DMS114 treated with DMSO at 0.1 percent for 48 hours (cell line): ENCODE data around the gene PARP16.
"Not testable (repeated sequence)": the region's sequence is repeated elsewhere in the genome, so short reads cannot be mapped to it uniquely, and the experiment has no call there.

Experiments used
- DNase-seq: peaks from one replicate; lab custom pipeline; 2025; ENCODE audit not compliant: unreplicated experiment; lab: John Stamatoyannopoulos, UW

PARP16 gene

DNA sequence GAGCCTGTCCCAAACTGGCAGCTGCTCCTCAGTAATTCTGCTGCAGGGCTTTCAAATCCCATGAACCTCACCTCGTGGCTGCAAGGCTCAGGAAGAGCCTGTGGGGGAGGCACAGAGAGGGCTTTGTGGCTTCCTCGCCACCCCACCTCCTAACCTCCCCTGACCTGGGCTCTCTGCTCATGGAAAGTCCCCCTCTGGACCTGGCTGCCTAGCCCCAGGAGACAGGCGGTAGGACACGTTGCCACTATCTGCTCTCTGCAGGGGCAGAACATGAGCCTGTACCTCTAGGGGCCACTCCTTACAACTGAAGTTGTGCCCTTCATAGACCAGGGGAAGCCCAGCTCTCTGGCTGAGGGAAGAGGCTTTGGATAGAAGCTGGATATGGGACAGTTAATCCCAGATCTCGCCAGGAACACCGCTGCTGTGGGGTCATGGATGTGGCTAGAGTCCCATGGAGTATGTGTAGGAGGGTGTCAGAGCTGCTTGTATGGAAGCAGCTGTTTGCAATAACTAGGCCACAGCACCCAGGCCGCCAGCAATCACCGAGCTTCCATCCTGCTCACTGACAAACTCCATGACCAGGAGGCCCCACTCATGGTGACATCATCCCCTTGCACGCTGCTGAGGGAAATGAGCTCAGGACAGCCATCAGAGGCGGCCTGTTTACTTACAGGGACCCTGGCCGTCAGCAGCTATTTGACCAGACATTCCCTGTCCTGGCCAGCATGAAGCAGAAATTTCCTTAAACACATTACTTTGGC, 41.4 kb downstream of the PARP16 start:
- DNase-seq, result no peak

DNA sequence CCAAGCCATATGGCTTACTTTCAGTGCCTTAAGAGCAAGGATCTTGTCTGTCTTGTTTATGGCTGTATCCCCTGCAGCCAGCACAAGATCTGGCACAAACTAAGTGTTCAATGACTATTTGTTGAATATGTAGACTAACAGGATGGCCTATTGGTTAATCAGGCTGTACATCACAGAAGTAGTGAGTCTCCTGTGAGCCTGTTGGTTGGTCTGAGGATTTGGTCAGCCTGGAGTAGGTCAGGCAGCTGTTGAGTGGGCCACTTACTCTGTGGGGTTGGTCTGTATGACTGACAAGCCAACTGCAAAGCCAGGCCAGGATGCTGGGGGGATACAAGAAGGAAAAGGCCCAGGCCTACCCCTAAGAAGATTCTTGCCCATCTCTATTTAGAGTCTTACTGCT, 42.0 kb downstream of the PARP16 start:
- no peak for DNase-seq

DNA sequence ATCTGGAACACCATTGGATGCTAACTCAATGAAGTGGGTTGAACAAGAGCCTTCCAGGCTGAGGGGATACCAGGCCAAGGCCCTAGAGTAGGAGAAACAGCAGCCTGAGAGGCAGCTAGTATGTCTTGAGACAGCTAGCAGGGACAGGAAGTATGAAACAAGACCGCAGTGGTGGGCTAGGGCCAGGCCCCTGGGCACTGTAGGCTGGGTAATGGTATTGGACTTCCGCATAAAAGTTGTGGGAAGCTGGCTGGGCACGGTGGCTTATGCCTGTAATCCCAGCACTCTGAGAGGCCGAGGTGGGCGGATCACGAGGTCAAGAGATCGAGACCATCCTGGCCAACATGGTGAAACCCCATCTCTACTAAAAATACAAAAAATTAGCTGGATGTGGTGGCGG, 50.2 kb downstream of the PARP16 start:
- DNase-seq, result not testable (repeated sequence)

DNA sequence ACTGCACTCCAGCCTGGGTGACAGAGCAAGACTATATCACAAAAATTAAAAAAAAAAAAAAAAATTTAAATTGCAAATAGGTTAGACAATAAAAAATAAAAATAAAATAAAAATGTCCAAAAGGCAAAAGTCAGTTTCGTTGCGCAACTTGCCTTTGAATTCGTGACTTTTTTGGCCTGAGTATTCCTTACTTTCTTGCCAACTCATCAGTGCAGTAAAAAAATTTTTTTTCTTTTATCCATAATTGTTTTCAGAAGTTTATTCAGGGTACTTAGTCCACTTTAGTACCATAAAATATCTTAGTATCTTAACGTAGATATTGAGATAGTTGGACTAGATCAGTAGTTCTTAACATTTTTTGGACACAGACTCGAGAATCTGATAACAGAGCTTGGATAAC, 53.0 kb downstream of the PARP16 start:
- DNase-seq, result no peak

- DNase-seq, result no peak
Observed at GRCh38 chr15:65232520-65232919, 54.2 kb downstream of the PARP16 start.

DNA sequence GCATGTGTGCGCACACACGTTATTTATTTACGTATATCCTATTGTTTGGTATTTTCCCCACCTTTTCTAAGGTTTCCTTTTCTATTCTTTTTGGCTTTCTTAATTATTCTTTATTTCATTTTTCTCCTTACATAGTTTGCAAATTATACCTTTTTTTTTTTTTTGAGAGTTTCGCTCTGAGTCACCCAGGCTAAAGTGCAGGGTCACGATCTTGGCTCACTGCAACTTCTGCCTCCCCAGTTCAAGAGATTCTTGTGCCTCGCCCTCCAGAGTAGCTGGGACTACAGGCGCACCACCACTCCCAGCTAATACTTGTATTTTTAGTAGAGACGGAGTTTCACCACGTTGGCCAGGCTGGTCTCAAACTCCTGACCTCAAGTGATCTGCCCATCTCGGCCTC, 55.4 kb downstream of the PARP16 start:
- DNase-seq, result no peak

DNA sequence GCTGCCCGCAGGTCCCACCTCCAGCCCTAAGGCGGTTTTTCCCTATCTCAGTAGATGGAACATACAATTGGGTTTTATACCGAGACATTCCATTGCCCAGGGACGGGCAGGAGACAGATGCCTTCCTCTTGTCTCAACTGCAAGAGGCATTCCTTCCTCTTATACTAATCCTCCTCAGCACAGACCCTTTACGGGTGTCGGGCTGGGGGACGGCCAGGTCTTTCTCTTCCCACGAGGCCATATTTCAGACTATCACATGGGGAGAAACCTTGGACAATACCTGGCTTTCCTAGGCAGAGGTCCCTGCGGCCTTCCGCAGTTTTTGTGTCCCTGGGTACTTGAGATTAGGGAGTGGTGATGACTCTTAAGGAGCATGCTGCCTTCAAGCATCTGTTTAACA, 59.8 kb downstream of the PARP16 start:
- DNase-seq, result not testable (repeated sequence)

DNA sequence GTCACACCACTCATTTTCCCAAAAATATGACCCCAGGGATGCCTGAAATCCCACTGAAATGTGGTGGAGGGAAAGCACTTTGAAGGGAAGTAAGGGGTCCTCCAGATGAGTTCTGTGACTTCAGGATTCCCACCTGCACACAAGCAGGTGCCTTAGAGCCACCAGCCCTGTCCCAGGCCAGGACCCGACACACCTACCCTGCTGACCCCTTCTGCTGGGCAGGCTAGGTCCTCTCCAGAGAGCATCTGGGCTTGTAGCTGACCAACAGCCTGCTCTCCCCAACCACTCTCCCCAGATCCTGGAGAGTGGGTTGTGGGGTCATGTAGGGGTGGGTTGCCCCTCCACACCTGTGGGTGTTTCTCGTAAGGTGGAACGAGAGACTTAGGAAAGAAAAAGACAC, 60.5 kb downstream of the PARP16 start:
- DNase-seq, result no peak

DNA sequence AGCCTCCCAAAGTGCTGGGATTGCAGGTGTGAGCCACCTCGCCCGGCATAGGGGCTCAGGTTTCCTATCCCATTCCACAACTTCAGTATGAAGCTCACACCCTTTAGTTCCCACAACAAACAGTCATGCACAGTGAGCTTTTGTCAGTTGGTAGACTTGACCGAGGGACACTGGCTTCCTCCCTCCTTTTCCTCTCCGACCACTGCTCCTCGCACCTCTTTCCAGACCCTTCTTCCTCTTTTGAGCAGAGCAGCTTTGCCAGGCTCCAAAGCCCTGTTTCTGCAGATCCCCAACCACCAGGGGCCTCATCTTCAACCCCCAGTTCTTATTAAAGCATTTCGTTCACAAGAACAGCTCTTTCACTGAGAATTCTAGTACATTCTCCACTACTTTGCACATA, 62.7 kb downstream of the PARP16 start:
- DNase-seq, result no peak

DNA sequence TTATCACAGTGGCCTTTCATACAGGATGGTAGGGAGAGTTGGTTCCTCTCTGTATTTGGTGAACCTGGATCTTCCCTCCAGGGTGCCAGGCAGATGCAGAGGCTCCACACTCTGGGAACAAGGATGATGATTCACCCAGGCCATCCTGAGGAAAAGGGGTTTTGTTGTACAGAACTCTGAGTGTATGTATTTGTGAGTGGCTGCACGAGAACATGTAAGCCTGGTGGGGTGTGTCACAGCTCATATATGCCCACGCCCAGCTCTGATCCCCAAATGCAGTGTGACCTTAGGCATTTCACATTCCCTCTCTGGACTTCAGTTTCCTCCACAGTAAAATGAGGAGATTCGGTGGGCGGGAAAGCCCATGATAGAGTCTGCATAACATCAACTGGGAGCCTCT, 63.8 kb downstream of the PARP16 start:
- DNase-seq, result no peak

- DNase-seq, result no peak
Observed at GRCh38 chr15:65221697-65222096, 65.0 kb downstream of the PARP16 start.

DNA sequence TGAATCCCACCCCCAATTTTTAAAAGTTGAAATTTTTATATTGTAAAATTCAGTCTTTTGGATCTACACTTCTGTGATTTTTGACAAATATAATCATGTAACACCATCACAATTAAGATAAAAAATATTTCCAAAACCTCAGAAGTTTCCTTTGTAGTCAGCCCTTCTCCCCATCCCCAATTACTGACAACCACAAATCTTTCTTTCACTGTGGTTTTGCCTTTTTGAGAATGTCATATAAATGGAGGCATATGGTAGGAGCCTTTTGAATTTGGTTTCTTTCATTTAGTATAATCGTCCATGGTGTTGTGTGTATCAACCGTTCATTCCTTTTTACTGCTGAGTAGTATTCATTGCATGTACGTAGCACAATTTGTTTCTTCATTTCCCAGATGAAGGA, 67.5 kb downstream of the PARP16 start:
- no peak for DNase-seq

GRCh38 chr15:65217526-65218482, 68.9 kb downstream of the PARP16 start:
- no peak for DNase-seq

DNA sequence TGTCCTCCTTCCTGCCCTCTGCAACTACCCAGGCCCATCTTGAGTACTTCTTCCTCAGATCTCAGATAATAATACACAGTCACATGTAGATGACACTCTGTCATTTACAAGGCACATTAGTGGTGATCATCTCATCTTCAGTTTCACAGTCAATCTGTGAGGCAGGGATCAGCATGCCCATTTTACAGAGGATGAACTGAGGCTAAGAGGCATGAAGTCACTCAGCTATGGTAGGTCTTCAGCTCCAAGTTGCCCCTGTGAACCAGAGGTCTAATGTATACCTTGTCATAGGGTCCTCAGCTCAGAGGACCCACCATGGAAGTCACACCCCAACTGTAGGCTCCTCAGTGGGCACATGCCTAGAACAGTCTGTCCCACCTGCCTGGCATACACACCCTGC, 71.2 kb downstream of the PARP16 start:
- DNase-seq, result no peak

GRCh38 chr15:65214010-65214409, 72.7 kb downstream of the PARP16 start:
- DNase-seq, result no peak

GRCh38 chr15:65213241-65213640, 73.4 kb downstream of the PARP16 start:
- DNase-seq, result no peak

DNA sequence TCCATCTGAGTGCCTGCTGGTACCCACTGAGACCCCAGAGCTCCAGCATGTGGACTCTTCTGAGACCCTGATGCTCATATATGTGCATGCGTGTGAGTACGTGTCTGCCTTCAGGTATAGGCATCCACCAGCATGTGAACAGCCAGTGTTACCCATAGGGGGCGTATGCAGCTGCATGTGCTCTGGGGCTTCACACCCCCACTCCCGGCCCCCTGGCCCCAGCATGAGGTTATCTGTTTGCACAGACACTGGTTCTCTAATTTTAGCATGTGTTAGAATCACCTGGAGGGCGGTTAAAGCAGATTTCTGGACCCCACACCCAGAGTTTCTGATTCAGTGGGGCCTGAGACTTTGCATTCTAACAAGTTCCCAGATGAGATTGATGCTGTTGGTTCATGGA, 74.6 kb downstream of the PARP16 start:
- DNase-seq, result no peak

GRCh38 chr15:65211482-65211982, 75.2 kb downstream of the PARP16 start:
- no peak for DNase-seq

- no peak for DNase-seq
Observed at GRCh38 chr15:65210770-65211481, 75.8 kb downstream of the PARP16 start, which contains the start of gene CILP. TSS of gene CILP (minus strand) at chr15:65211473. CDS start at chr15:65209755, 1,718 bp downstream.

DNA sequence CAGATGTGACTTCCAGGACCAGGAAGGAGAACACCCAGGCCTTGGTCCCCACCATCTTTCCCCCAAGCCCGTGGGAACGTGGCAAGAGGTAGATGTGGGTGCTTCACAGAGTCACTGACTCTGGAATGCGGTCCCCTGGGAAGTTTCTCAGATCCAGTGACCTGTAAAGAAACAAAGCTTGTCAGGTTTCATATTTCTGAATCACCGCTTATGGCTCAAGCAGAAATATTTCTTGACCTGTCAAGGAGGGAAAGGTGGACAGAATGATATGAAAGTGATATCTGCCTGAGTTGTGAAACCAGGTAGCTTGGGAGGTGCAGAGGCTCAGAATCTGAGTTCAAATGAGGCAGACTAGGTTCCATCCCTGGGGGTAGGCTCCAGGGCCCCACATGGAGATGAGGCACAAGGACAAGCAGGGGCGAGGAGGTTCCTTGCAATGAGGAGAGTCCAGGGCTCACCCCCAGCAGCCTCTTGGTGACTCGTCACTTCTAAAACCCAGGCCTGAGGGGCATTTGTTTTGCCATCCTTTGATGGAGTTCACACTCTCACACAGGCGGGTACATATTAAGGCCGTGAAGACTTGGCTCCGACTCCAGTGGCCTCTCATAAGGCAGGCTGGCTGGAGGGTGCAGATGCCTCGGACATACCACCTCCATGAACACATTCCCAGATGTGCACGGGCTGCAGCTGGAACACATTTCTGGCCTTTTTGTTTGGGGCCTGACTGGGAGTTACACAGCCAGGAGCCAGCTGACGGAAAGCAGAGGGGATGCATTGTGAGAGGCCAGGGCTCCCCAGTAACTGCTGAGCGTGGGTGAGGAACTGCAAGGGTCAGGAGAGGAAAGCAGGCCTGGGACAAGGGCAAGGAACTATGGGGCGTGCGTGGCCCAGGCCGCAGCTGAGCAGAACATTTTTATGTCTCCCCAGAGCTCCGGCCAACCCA, 76.7 kb downstream of the PARP16 start:
- no peak for DNase-seq
